K562 (cell line): ENCODE data around the gene TRIP10. TPM values are rescaled to one million over a fixed set of nuclear protein-coding genes. Genes with fewer than 3 reads are reported as not detected.

Experiments used
- CBX3 ChIP-seq, 2 experiments: IDR thresholded peaks; 1 replicate in 1 of 2; 2 replicates in 1 of 2; pipeline ENCODE4 v1.6.1; 2012; ENCODE audit warnings: inconsistent platforms in 2 of 2, low read length in 2 of 2, borderline replicate concordance in 1 of 2, control low read depth in 1 of 2
- DIDO1 ChIP-seq: fragments of 450-650 bp; IDR thresholded peaks from 2 replicates; pipeline ENCODE4 v1.6.1; 2016; ENCODE audit warnings: low read depth, missing biosample characterization, missing genetic modification characterization
- EWSR1 ChIP-seq: fragments of 450-650 bp; IDR thresholded peaks from 2 replicates; pipeline ENCODE4 v1.6.1; 2018; ENCODE audit warnings: borderline replicate concordance, mild to moderate bottlenecking, low read depth, moderate library complexity; ENCODE audit not compliant: partially characterized antibody
- FOS ChIP-seq: IDR thresholded peaks from 3 replicates; pipeline ENCODE4 v1.6.1; 2011; ENCODE audit not compliant: insufficient read length; ENCODE audit errors: extremely low read depth
- MTA2 ChIP-seq: fragments of 450-650 bp; IDR thresholded peaks from 2 replicates; pipeline ENCODE4 v1.6.1; 2016; ENCODE audit warnings: low read depth
- NEUROD1 ChIP-seq: fragments of 150-350 bp; IDR thresholded peaks from 2 replicates; pipeline ENCODE4 v1.6.1; 2014; ENCODE audit warnings: borderline replicate concordance, low read length, low read depth; ENCODE audit not compliant: partially characterized antibody
- NR3C1 ChIP-seq: sonication (generic); formaldehyde crosslinking; IDR thresholded peaks from 2 replicates; pipeline ENCODE4 v1.8.1; 2022; ENCODE audit warnings: missing genetic modification reagents
- RAD51 ChIP-seq: fragments of 450-650 bp; IDR thresholded peaks from 2 replicates; pipeline ENCODE4 v1.7.1; 2016; ENCODE audit warnings: low read depth, mild to moderate bottlenecking, borderline replicate concordance
- RBM14 ChIP-seq: fragments of 200-400 bp; formaldehyde crosslinking; IDR thresholded peaks from 2 replicates; pipeline ENCODE4 v1.6.1; 2018; ENCODE audit warnings: low read depth, mild to moderate bottlenecking, low read length, moderate library complexity, borderline replicate concordance; ENCODE audit not compliant: insufficient read depth
- RBM25 ChIP-seq: fragments of 200-400 bp; formaldehyde crosslinking; IDR thresholded peaks from 2 replicates; pipeline ENCODE4 v1.6.1; 2018; ENCODE audit warnings: low read length, low read depth, moderate library complexity; ENCODE audit not compliant: severe bottlenecking
- SIX5 ChIP-seq, 2 experiments: IDR thresholded peaks; 2 replicates each; pipeline ENCODE4 v1.6.1; 2011; ENCODE audit warnings: low read length in 2 of 2, borderline replicate concordance in 1 of 2, low read depth in 1 of 2, mild to moderate bottlenecking in 1 of 2, moderate library complexity in 1 of 2; ENCODE audit not compliant: insufficient read depth in 1 of 2
- TOE1 ChIP-seq, 2 experiments: fragments of 450-650 bp in 1 of 2; sonication (generic) in 1 of 2; formaldehyde crosslinking in 1 of 2; IDR thresholded peaks; 2 replicates each; pipeline versions ENCODE4 v1.7.1 to v1.8.0; 2016 to 2022; ENCODE audit warnings: borderline replicate concordance in 2 of 2, mild to moderate bottlenecking in 2 of 2, antibody characterized with exemption in 1 of 2, inconsistent platforms in 1 of 2, low read depth in 1 of 2, missing genetic modification reagents in 1 of 2, moderate library complexity in 1 of 2
- ZNF551 ChIP-seq: fragments of 250-450 bp; sonication (Bioruptor Pico); IDR thresholded peaks from 2 replicates; pipeline ENCODE4 v1.5.0; 2021; ENCODE audit warnings: mild to moderate bottlenecking, moderate library complexity
- ZNF707 ChIP-seq: fragments of 250-450 bp; sonication (Bioruptor Pico); conservative IDR thresholded peaks from 2 replicates; pipeline ENCODE4 v1.8.0; 2022; ENCODE audit warnings: inconsistent platforms, mild to moderate bottlenecking, moderate library complexity
- polyA plus RNA-seq, 8 experiments: library from polyadenylated mRNA; depleted of rRNA in 4 of 8; stranded (reverse) in 5 of 8; unstranded in 3 of 8; fragments of >200 nt; fragmentation: Nextera tagmentation in 2 of 8; fragmentation: Illumina TruSeq in 1 of 8; extraction: Ambion mirVana in 2 of 8; extraction: Trizol in 1 of 8; gene quantifications; 2 replicates each; pipeline versions ENCODE4 v1.2.1 to v1.2.3, GENCODE V29; 2011 to 2014; ENCODE audit warnings: inconsistent platforms in 1 of 8, missing spikeins in 1 of 8
- total RNA-seq, 7 experiments: library from RNA; depleted of rRNA in 6 of 7; stranded (reverse); fragments of >200 nt in 6 of 7; fragmentation: Illumina TruSeq in 2 of 7; extraction: Trizol in 2 of 7; gene quantifications; 2 replicates each; pipeline versions ENCODE4 v1.2.1 to v1.2.3, GENCODE V29; 2011 to 2021; ENCODE audit warnings: low replicate concordance in 1 of 7
- TF ChIP-seq, protein P1 (sequence below), 2 experiments: IDR thresholded peaks in 1 of 2; conservative IDR thresholded peaks in 1 of 2; 2 replicates each; pipeline ENCODE4 v1.6.1; 2016; ENCODE audit warnings: low read depth in 2 of 2, mild to moderate bottlenecking in 1 of 2, missing compliant biosample characterization in 1 of 2, missing genetic modification characterization in 1 of 2, moderate library complexity in 1 of 2
- TF ChIP-seq, protein P2 (sequence below): conservative IDR thresholded peaks from 2 replicates; pipeline ENCODE4 v1.6.1; 2011; ENCODE audit warnings: low read depth, mild to moderate bottlenecking, low read length; ENCODE audit not compliant: control insufficient read depth
- TF ChIP-seq, protein P3 (sequence below): fragments of 450-650 bp; formaldehyde crosslinking; IDR thresholded peaks from 2 replicates; pipeline ENCODE4 v1.4.0; 2020; ENCODE audit warnings: mild to moderate bottlenecking
- TF ChIP-seq, protein P4 (sequence below): sonication (generic); formaldehyde crosslinking; IDR thresholded peaks from 2 replicates; pipeline ENCODE4 v1.8.0; 2022; ENCODE audit warnings: missing genetic modification reagents, mild to moderate bottlenecking, borderline replicate concordance

Gene TRIP10
- total and polyA plus RNA-seq, 9 of the 15 experiments (the other 6 are each of a cell fraction or from before 2014, with no cell fraction given), result 1.2 to 66.8 (median 36.1) TPM

DNA sequence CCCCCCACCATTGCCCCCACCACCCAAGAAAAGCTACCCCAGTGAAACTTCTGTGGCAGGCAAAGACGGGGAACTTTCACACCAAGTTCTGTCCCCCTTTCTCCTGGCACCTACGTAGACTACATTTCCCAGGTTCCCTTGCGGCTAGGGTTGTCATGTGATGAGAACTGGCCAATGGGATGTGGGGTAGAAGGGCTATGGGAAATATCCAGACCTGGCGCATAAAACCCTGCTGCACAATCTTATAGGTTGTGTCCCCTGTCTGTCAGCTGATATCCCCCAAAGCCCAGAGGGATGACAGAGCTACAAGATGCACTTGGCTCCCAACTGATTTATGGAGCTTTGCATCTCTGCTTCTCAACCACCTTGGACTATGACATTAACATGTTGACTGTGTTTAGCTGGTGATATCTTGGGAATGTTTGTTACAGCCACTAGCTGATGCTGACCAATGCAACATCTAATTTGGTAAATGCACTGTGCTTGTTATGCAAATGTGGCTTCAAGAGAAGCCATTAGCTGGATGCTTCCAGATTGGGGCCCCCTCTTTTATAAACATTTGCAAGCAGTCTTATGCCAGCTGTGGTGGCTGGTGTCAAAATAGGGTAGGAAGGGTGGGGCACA lies 21.7 kb downstream of the TRIP10 start (continued):
- TF ChIP-seq NEUROD1 (no peak), RAD51 (peak; percentile 80), CBX3 (IDR thresholded peaks at IDR 0.05; ENCODE audit: borderline replicate concordance in 1 of 2, low read length in 2 of 2) (peak in 1 of 2 experiments; percentile 86; a peak in 2 of 3 replicates), RBM25 (peak; percentile 7), ZNF707 (no peak), FOS (peak; percentile 45), TOE1 (IDR thresholded peaks at IDR 0.05; ENCODE audit: borderline replicate concordance) (peak; percentile 79), TOE1 (CRISPR knock-in tag; IDR thresholded peaks at IDR 0.05; ENCODE audit: borderline replicate concordance, low read depth) (no peak), MTA2 (no peak), SIX5 (IDR thresholded peaks at IDR 0.05; ENCODE audit: borderline replicate concordance in 1 of 2, insufficient read depth in 1 of 2, low read depth in 1 of 2, low read length in 2 of 2) (peak; percentile 69 to 70), DIDO1 (tag) (no peak), EWSR1 (no peak), ZNF551 (CRISPR knock-in tag) (no peak), RBM14 (no peak), NR3C1 (CRISPR knock-in tag) (no peak)
- TF ChIP-seq, protein P1, sequence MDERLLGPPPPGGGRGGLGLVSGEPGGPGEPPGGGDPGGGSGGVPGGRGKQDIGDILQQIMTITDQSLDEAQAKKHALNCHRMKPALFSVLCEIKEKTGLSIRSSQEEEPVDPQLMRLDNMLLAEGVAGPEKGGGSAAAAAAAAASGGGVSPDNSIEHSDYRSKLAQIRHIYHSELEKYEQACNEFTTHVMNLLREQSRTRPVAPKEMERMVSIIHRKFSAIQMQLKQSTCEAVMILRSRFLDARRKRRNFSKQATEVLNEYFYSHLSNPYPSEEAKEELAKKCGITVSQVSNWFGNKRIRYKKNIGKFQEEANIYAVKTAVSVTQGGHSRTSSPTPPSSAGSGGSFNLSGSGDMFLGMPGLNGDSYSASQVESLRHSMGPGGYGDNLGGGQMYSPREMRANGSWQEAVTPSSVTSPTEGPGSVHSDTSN (CRISPR knock-in tag; IDR thresholded peaks at IDR 0.05; ENCODE audit: low read depth), result no peak
- TF ChIP-seq, protein P1 (tag; conservative IDR thresholded peaks at IDR 0.05; ENCODE audit: low read depth), result peak; percentile 78
- TF ChIP-seq, protein P2, sequence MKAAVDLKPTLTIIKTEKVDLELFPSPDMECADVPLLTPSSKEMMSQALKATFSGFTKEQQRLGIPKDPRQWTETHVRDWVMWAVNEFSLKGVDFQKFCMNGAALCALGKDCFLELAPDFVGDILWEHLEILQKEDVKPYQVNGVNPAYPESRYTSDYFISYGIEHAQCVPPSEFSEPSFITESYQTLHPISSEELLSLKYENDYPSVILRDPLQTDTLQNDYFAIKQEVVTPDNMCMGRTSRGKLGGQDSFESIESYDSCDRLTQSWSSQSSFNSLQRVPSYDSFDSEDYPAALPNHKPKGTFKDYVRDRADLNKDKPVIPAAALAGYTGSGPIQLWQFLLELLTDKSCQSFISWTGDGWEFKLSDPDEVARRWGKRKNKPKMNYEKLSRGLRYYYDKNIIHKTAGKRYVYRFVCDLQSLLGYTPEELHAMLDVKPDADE, result peak; percentile 59; the same call in 1 of the 2 replicates
- TF ChIP-seq, protein P3, sequence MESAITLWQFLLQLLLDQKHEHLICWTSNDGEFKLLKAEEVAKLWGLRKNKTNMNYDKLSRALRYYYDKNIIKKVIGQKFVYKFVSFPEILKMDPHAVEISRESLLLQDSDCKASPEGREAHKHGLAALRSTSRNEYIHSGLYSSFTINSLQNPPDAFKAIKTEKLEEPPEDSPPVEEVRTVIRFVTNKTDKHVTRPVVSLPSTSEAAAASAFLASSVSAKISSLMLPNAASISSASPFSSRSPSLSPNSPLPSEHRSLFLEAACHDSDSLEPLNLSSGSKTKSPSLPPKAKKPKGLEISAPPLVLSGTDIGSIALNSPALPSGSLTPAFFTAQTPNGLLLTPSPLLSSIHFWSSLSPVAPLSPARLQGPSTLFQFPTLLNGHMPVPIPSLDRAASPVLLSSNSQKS (CRISPR knock-in tag), result no peak
- TF ChIP-seq, protein P4, sequence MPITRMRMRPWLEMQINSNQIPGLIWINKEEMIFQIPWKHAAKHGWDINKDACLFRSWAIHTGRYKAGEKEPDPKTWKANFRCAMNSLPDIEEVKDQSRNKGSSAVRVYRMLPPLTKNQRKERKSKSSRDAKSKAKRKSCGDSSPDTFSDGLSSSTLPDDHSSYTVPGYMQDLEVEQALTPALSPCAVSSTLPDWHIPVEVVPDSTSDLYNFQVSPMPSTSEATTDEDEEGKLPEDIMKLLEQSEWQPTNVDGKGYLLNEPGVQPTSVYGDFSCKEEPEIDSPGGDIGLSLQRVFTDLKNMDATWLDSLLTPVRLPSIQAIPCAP (CRISPR knock-in tag), result no peak
